Suprapubic skin (tissue), 4 donors: ENCODE measurements around the gene DAGLB. TPM values are rescaled to one million over a fixed set of nuclear protein-coding genes. Genes with fewer than 3 reads are reported as not detected.

Experiments used
- DNase-seq, 2 donors: peaks; one replicate each; pipeline ENCODE4 v3.0.0-alpha.2; 2019; ENCODE audit warnings: low spot score in 2 of 2
- H3K27ac ChIP-seq: fragments of 200-600 bp; sonication (generic); one replicate; pipeline ENCODE4 v1.5.1; 2019
- H3K27me3 ChIP-seq: fragments of 200-600 bp; sonication (generic); one replicate; pipeline ENCODE4 v1.5.1; 2019
- H3K36me3 ChIP-seq: fragments of 200-600 bp; sonication (generic); one replicate; pipeline ENCODE4 v1.5.1; 2019
- H3K4me1 ChIP-seq: fragments of 200-600 bp; sonication (generic); one replicate; pipeline ENCODE4 v1.5.1; 2019
- H3K4me3 ChIP-seq: fragments of 200-600 bp; sonication (generic); one replicate; pipeline ENCODE4 v1.5.1; 2019; ENCODE audit warnings: mild to moderate bottlenecking
- H3K9me3 ChIP-seq: fragments of 200-600 bp; sonication (generic); one replicate; pipeline ENCODE4 v1.5.1; 2019
- CTCF ChIP-seq, 2 donors: fragments of 200-600 bp in 1 of 2; fragments of 450-650 bp in 1 of 2; sonication (generic) in 1 of 2; IDR thresholded peaks; one replicate each; pipeline ENCODE4 v1.5.1; 2016 to 2019; ENCODE audit warnings: antibody characterized with exemption in 2 of 2, mild to moderate bottlenecking in 1 of 2, moderate library complexity in 1 of 2
- EP300 ChIP-seq: sonication (generic); formaldehyde crosslinking; IDR thresholded peaks from one replicate; pipeline ENCODE4 v1.6.1; 2017; ENCODE audit warnings: antibody characterized with exemption
- POLR2A ChIP-seq, 2 donors: fragments of 450-650 bp; IDR thresholded peaks; one replicate each; pipeline ENCODE4 v1.6.1; 2017; ENCODE audit warnings: antibody characterized with exemption in 2 of 2, mild to moderate bottlenecking in 2 of 2, moderate library complexity in 2 of 2
- POLR2AphosphoS5 ChIP-seq, 3 donors: sonication (generic); formaldehyde crosslinking; IDR thresholded peaks; one replicate each; pipeline ENCODE4 v1.6.1; 2017; ENCODE audit warnings: antibody characterized with exemption in 3 of 3
- WGBS: methylation state at CpG from one replicate; pipeline ENCODE4 v1.1.5; 2018; 5-methylcytosine and 5-hydroxymethylcytosine counted together
- total RNA-seq, 4 donors: library from RNA; depleted of rRNA; stranded (reverse); fragments of >200 nt; gene quantifications; one replicate each; pipeline ENCODE4 v1.1.0, GENCODE V29; 2016

The DAGLB gene, protein sequence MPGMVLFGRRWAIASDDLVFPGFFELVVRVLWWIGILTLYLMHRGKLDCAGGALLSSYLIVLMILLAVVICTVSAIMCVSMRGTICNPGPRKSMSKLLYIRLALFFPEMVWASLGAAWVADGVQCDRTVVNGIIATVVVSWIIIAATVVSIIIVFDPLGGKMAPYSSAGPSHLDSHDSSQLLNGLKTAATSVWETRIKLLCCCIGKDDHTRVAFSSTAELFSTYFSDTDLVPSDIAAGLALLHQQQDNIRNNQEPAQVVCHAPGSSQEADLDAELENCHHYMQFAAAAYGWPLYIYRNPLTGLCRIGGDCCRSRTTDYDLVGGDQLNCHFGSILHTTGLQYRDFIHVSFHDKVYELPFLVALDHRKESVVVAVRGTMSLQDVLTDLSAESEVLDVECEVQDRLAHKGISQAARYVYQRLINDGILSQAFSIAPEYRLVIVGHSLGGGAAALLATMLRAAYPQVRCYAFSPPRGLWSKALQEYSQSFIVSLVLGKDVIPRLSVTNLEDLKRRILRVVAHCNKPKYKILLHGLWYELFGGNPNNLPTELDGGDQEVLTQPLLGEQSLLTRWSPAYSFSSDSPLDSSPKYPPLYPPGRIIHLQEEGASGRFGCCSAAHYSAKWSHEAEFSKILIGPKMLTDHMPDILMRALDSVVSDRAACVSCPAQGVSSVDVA
- total RNA-seq, result 10 to 100 TPM; 19.0 to 61.2 (median 22.0) TPM

- Histone ChIP-seq H3K4me3 (peak within 1 kb of the TSS; percentile 99), H3K9me3 (no peaks in the 10 kb centered on the region), H3K27ac (peak within 1 kb of the TSS; percentile 94), H3K4me1 (peaks cover 7% of the 10 kb centered on the region), H3K27me3 (no peaks in the 10 kb centered on the region), H3K36me3 (peaks cover 25% of the 10 kb centered on the region)
- TF ChIP-seq POLR2A (IDR thresholded peaks at IDR 0.05), result peak; percentile 44 to 77
- TF ChIP-seq CTCF (IDR thresholded peaks at IDR 0.05), result no peak
- 0% methylated on average over 39 of the region's 61 CpGs for WGBS
- DNase-seq, result peak; percentile 96
Measured at GRCh38 chr7:6447581-6448199, at the start of gene DAGLB. Gene DAGLB (minus strand): TSS chr7:6447954. CDS start chr7:6447842, 112 bp downstream.

GRCh38 chr7:6497637-6497905, 49.8 kb upstream of the DAGLB start:
- no peaks in the 10 kb centered on the region for H3K27me3 ChIP-seq
- no CpG with 5 or more reads among the region's 14 CpGs for WGBS
- no peak for DNase-seq
- peaks cover 6% of the 10 kb centered on the region for H3K4me1 ChIP-seq
- no peak overlapping the region for H3K27ac ChIP-seq
- H3K9me3 ChIP-seq, result no peaks in the 10 kb centered on the region
- H3K4me3 ChIP-seq, result no peak overlapping the region
- no peak for TF ChIP-seq CTCF (IDR thresholded peaks at IDR 0.05)
- TF ChIP-seq POLR2AphosphoS5 (IDR thresholded peaks at IDR 0.05), result no peak
- no peak for TF ChIP-seq EP300
- TF ChIP-seq POLR2A (IDR thresholded peaks at IDR 0.05), result no peak
- H3K36me3 ChIP-seq, result no peaks in the 10 kb centered on the region

DNA sequence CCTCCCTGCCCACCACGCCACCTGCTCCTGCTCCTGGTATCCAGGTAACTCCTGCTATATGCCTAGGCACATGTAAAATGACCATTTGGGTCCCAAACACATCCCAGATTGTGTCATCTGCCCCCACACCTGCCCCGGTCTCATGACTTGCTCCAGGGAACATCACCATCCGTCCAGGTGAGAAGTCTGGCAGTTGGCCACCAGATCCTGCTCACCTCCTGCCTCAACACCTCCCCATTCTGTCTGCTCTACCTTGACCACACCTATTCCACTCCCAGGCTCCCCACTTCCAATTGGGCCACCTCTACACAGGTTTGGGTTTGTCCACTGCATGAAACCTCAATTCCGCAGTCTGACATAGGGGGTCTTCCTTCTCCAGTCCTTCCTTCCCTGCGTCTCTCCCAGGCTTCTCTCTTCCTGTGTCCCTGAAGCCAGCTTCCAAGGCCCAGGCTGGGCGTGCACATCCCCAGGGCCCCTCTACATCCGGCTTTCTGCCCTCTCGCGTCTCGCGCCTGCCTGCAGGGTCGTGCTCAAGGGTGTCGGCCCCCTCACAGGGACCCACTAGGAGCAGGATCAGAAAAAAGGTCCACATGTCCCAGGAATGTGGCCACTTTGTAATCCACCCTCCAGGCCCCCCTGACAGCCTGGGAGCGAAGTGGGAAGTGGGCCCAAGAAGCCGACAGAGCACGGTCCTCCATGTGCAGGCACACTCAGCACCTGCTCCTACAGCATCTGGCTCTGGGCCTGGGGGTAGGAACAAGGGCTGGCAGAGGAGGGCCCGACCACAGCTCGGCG, 49.3 kb upstream of the DAGLB start:
- H3K36me3 ChIP-seq, result no peaks in the 10 kb centered on the region
- TF ChIP-seq POLR2A (IDR thresholded peaks at IDR 0.05) (no peak), POLR2AphosphoS5 (IDR thresholded peaks at IDR 0.05) (no peak), EP300 (no peak), CTCF (IDR thresholded peaks at IDR 0.05) (no peak)
- H3K4me1 ChIP-seq, result peaks cover 6% of the 10 kb centered on the region
- H3K4me3 ChIP-seq, result no peak overlapping the region
- no peaks in the 10 kb centered on the region for H3K27me3 ChIP-seq
- no peaks in the 10 kb centered on the region for H3K9me3 ChIP-seq
- DNase-seq, result no peak
- 71% methylated on average over 16 of the region's 19 CpGs for WGBS
- H3K27ac ChIP-seq, result no peak overlapping the region

DNA sequence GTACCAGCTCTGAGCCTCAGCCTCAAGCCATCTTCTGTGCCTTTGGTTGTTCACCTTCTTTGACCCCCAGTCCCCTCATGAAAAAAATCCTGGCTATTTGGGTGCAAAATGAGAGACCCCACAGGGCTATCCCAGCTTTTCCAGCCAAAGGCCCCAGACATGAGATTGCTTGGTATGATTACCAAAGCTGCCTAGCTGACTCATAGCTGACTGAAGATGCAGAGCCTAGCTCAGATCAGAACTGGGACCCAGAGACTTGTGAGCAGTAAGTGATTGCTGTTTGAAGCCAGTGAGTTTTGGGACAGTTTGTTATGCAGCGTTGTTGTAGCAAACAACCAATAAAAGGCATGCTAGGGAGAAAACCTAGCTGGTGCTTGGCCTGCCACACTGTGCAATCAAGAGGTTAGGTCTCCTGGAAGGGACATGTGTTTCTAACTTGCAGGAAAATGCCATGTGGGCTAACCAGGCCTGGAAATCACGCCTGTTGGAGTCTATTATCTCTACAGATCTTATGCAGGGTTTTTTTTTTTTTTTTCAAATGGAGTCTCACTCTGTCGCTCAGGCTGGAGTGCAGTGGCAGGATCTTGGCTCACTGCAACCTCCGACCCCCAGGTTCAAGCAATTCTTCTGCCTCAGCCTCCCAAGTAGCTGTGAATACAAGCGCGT, 48.0 kb upstream of the DAGLB start:
- H3K27me3 ChIP-seq, result no peaks in the 10 kb centered on the region
- 87% methylated on average over 6 of the region's 6 CpGs for WGBS

More for the DNA sequence above, 48.0 kb upstream of the DAGLB start:
- no peaks in the 10 kb centered on the region for H3K36me3 ChIP-seq
- peaks cover 6% of the 10 kb centered on the region for H3K4me1 ChIP-seq
- no peaks in the 10 kb centered on the region for H3K9me3 ChIP-seq
- H3K27ac ChIP-seq, result no peak overlapping the region
- no peak for DNase-seq
- no peak overlapping the region for H3K4me3 ChIP-seq
- TF ChIP-seq POLR2A (IDR thresholded peaks at IDR 0.05) (no peak), POLR2AphosphoS5 (IDR thresholded peaks at IDR 0.05) (no peak), EP300 (no peak), CTCF (IDR thresholded peaks at IDR 0.05) (no peak)
